GM21515 (cell line): ENCODE results near the gene MYOZ1.
"Not testable (repeated sequence)": the region's sequence is repeated elsewhere in the genome, so short reads cannot be mapped to it uniquely, and the experiment has no call there.

Experiments
- ATAC-seq: cut with Tn5 transposase; IDR thresholded peaks from one replicate; pipeline ENCODE4 v1.9.1; 2021; ENCODE audit not compliant: unreplicated experiment

MYOZ1 gene, protein sequence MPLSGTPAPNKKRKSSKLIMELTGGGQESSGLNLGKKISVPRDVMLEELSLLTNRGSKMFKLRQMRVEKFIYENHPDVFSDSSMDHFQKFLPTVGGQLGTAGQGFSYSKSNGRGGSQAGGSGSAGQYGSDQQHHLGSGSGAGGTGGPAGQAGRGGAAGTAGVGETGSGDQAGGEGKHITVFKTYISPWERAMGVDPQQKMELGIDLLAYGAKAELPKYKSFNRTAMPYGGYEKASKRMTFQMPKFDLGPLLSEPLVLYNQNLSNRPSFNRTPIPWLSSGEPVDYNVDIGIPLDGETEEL

GRCh38 chr10:73641328-73642060, at the start of gene MYOZ1:
MYOZ1 (minus strand) TSS chr10:73641474; CDS start chr10:73640017, 1,457 bp downstream.
- ATAC-seq, result no peak

DNA sequence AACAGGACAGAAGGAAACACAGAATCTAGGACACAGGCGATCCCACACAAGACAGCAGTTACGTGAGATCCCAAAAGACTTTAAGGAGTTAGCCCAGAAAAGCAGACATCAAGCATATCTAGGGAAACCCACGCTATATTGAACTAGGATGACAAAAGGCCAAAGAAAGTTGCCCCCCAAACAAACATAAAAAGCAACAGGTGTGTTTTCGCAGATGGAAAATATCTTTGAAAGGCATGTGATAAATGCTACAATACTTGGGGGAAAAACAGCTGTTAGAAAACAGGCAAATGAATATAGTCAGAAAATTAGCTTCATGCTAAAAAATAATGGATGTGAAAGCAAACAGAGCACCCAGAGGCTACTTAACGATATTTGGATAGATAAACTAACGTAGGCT, 49.5 kb upstream of the MYOZ1 start:
- ATAC-seq, result not testable (repeated sequence)

DNA sequence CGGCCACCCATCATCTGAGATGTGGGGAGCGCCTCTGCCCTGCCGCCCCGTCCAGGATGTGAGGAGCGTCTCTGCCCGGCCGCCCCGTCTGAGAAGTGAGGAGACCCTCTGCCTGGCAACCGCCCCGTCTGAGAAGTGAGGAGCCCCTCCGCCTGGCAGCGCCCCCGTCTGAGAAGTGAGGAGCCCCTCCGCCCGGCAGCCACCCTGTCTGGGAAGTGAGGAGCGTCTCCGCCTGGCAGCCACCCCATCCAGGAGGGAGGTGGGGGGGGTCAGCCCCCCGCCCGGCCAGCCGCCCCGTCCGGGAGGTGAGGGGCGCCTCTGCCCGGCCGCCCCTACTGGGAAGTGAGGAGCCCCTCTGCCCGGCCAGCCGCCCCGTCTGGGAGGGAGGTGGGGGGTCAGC, 48.3 kb upstream of the MYOZ1 start:
- ATAC-seq, result not testable (repeated sequence)

DNA sequence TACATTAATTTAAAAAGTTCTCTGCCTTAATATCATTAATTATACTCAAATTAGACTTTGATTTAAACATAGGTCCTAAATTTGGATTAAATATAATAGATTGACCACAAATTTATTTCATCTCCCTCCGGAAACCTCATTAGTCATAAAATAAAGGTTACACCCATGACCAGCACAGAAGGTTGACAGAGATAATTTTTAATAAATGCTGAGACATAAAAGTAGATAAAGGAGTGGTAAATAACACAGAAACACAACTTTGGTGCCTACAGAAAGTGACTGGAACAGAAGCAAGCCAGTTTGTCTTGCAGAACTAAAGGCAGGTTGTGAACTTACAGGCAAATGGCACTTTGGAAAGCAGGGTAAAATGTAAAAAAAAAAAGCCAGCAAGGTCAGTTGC, 46.4 kb upstream of the MYOZ1 start:
- ATAC-seq, result not testable (repeated sequence)

DNA sequence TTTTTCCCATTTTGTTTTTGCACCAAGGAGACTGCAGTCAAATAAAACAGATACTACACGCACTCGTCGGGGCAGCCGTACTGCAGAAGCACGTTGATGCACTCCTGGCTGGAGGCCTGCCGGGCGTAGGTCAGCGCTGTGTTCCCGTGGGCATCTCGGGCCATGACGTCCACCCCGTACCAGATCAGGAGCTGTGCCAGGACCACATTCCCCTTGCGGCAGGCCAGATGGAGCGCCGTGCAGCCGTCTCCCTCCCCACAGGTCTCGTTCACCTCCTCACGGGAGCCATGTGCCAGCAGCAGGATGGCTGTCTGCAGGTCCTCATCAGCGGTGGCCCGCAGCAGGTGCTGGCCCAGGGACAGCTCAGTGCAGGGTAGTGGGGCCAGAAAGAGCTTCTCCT, 33.3 kb upstream of the MYOZ1 start:
- not testable (repeated sequence) for ATAC-seq

- ATAC-seq, result not testable (repeated sequence)
Observed at GRCh38 chr10:73668378-73668777, 27.1 kb upstream of the MYOZ1 start.

DNA sequence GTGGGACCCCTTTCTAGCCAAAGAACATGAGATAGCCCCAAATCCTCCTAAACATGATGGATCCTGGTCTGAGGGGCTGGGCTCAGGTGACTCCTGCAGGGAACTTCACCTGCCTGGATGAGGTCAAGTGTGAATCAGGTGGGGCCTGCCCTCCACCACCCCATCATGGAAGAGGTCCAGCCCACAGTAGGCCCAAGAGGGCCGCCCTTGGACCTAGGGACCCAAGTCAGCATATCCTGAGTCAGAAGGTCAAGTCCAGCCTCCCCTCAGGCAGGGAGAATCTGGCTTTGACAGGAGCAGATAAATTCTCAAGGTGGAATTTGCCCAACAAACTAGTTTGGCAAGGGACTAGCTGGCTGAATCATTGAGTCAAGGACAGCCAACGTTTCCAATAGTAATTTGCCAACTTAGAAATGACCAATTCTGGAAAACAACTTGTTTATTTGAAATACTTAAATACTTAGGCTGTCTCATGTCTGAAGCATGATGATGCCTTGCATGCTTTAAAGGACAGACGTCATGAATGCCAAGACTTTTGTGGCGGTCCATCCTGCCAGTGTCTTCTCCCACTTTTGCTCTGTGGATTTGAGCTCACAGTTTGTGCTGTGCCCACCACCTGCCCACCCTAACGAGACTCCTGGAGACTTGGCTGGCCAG, 25.0 kb upstream of the MYOZ1 start:
- ATAC-seq, result not testable (repeated sequence)

- ATAC-seq, result not testable (repeated sequence)
Observed at GRCh38 chr10:73665581-73665980, 24.3 kb upstream of the MYOZ1 start.

DNA sequence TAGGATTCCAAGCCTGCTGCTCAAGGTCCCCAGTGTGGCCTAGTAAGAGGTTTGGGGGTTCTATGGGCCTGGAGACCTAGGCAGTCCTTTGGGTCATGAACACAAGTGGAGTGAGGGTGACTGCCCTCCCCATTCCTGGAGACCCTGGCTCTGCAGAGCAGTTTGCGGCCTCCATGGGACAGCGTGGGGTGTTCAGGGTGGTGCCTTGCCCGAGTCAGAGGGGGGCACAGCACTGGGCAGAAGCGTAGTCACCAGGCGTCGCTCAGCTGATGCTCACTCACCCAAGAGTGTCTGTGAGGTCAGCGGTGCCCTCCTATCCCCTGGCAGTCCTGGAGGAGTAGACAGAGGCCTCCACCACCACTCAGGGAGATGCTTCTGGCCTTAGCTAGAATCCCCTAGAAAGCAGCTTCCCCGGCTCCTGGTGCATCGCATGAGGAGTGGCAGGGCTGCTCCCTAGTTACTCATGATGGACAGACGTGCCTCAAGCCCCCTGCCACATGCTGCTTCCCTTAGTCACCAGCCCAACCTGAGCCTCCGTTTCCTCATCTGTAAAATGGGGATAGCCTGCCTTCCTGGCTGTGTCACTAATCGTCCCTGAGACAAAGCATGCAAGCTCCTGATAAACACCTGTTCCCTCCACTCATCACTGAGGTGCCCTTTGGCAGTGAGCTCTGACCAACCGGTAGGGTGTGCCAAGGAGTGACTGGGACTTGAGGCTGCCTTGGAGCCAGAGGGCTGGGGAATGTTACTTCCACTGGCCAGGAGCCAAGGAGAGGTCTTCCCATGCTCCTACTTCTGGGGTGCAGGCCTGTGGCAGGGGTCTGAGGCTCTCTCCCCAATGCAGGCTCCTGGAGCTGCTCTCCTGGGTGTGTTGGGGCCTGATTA, 23.1 kb upstream of the MYOZ1 start:
- not testable (repeated sequence) for ATAC-seq

- ATAC-seq, result not testable (repeated sequence)
Observed at GRCh38 chr10:73663621-73664020, 22.3 kb upstream of the MYOZ1 start.

GRCh38 chr10:73662705-73663104, 21.4 kb upstream of the MYOZ1 start:
- ATAC-seq, result not testable (repeated sequence)

GRCh38 chr10:73655990-73656298, 14.7 kb upstream of the MYOZ1 start, which contains the start of gene SYNPO2L:
SYNPO2L (minus strand) TSS chr10:73656029; CDS start chr10:73655922, 107 bp downstream.
- ATAC-seq, result no peak

DNA sequence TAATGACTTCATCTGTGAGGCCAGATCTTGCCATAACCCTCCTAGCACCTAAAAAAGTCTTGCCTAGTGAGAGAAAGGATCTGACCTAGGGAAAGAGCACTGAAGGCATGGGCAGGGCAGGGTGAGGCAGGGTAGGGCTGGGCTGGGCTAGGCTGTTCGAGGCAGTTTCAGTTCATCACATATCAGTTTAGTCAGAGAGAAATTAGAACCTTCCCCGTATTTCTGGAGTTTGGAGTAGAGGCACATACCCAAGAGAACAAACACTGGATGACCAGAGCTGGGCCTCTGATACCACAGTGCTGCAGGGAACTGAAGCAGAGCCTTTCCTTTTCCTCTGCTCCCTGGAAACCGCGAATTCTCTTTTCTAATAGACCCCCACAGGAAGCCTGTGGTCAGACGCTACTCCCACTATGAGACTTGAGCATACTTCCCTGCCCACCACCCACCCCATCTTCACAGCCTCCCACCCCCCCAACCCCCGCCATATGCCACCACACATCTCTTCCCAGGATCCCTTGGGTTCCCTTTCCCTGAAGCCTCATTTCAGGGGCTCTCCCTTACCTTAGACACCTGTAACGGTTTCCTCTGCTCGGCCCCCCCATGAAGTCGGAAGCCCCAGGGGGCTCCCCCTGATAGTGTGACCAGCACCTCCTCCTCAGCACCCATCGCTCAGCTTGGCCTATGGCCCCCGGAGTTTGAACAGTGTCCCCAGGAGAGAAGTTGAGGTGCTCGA, 14.1 kb upstream of the MYOZ1 start:
- ATAC-seq, result no peak

- no peak for ATAC-seq
Observed at GRCh38 chr10:73653701-73654100, 12.4 kb upstream of the MYOZ1 start.

DNA sequence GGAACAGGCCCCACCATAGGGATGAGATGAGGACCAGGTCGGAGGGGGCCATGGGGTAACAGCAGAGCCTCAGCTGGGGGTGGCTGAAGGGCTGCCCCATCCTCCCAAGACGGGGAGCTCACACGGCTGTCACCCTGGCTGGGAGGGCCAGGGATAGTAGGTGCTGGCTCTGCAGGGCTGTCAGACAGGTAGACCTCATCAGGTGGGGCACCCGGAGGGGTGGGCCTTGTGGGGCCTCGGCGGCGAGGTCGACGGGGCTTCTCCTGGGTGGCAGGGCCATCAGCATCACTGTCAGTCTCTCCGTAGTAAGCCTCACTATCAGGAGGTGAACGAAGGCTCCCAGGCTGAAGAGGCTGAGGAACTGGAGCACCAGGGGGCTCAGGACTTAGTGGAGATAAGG, 11.9 kb upstream of the MYOZ1 start:
- no peak for ATAC-seq

- ATAC-seq, result no peak
Observed at GRCh38 chr10:73650537-73651331, 9.5 kb upstream of the MYOZ1 start.

DNA sequence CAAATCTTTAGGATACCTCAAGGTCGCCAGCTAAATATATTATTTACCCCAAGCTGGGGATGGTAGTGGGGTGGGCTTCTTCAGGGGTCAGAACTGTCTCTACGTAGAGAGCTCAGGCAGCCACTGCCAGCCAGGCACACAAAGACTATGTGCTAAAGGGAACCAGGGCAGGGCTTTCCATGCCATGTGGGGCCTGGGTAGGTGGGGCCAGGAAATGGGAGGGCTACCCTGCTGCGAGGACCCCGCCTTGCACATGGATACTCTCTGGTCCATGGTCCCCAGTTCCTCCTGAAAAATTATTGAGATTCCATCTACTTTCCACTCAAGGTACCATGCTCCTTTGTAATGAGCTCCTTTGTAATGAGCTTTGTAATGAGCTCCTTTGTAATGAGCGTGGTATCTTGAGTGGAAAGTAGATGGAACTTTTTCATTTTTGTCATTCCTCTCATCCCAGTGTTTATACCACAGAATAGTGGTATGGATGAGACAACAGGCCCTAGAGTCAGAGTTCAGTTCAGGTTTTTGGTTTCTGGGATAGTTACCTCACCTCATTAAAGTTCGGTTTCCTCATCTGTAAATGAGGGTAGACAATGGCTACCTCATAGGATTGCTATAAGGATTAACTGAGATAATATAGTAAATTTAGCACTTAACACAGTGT, 8.7 kb upstream of the MYOZ1 start:
- ATAC-seq, result no peak

- ATAC-seq, result no peak
Observed at GRCh38 chr10:73648975-73649829, 7.9 kb upstream of the MYOZ1 start.
